ENCODE measurements around the gene GOLGA6L7.

The GOLGA6L7 gene

DNA sequence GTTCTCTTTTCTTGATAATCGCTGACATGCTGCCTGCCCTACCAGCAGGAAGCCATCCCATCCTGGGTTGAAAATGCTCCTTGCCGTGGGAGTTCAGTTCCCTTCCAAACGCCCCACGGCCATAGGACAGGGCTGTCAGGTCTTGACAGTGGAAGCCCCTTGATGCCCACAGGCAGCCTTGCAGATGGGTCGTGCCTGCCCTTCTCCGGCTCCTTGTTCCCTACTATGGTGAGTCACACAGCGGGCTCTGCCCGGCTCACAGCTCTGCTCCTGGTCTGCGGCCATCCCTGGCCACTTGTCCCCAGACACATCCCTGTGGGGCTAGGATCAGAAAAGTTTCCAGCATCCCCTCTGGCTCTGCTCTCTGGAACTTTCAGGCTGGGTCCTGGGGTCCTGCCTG lies 31.1 kb upstream of the GOLGA6L7 start:
- H3K4me3 ChIP-seq (ENCODE audit: low read depth, low read length), result no peak overlapping the region
- TF ChIP-seq MYC (IDR thresholded peaks at IDR 0.05; ENCODE audit: low read depth, low read length) (no peak), POLR2A (IDR thresholded peaks at IDR 0.05; ENCODE audit: extremely low read depth, insufficient read length) (no peak)
- TF ChIP-seq, protein P1, sequence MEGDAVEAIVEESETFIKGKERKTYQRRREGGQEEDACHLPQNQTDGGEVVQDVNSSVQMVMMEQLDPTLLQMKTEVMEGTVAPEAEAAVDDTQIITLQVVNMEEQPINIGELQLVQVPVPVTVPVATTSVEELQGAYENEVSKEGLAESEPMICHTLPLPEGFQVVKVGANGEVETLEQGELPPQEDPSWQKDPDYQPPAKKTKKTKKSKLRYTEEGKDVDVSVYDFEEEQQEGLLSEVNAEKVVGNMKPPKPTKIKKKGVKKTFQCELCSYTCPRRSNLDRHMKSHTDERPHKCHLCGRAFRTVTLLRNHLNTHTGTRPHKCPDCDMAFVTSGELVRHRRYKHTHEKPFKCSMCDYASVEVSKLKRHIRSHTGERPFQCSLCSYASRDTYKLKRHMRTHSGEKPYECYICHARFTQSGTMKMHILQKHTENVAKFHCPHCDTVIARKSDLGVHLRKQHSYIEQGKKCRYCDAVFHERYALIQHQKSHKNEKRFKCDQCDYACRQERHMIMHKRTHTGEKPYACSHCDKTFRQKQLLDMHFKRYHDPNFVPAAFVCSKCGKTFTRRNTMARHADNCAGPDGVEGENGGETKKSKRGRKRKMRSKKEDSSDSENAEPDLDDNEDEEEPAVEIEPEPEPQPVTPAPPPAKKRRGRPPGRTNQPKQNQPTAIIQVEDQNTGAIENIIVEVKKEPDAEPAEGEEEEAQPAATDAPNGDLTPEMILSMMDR (IDR thresholded peaks at IDR 0.05; ENCODE audit: low read depth, low read length), result no peak
- TF ChIP-seq, protein P2, sequence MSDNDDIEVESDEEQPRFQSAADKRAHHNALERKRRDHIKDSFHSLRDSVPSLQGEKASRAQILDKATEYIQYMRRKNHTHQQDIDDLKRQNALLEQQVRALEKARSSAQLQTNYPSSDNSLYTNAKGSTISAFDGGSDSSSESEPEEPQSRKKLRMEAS (IDR thresholded peaks at IDR 0.05; ENCODE audit: low read depth, low read length), result no peak
- no peak for DNase-seq (ENCODE audit: low read depth)

DNA sequence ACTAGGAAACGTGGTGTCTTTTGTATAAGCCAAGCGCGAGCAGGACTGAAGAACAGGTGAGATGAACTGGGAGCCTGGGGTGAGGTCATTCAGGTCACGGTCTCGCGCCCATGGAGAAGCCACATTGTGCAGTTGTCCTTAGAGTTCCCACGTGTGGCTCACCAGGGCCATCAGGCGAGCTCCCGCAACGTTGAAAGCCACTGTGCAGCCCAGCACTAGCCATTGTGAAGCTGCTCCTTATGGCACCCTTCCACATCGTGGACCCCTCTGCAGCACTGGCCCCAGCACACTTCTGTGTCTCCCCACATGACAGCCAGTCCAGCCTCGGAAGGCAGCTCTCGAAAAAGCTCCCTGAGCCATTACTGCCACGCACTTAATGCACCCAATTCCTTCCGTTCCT lies 29.8 kb upstream of the GOLGA6L7 start:
- TF ChIP-seq, protein P1 (IDR thresholded peaks at IDR 0.05; ENCODE audit: low read depth, low read length), result no peak
- TF ChIP-seq, protein P2 (IDR thresholded peaks at IDR 0.05; ENCODE audit: low read depth, low read length), result no peak
- TF ChIP-seq POLR2A (IDR thresholded peaks at IDR 0.05; ENCODE audit: extremely low read depth, insufficient read length) (no peak), MYC (IDR thresholded peaks at IDR 0.05; ENCODE audit: low read depth, low read length) (no peak)
- DNase-seq (ENCODE audit: low read depth), result no peak

DNA sequence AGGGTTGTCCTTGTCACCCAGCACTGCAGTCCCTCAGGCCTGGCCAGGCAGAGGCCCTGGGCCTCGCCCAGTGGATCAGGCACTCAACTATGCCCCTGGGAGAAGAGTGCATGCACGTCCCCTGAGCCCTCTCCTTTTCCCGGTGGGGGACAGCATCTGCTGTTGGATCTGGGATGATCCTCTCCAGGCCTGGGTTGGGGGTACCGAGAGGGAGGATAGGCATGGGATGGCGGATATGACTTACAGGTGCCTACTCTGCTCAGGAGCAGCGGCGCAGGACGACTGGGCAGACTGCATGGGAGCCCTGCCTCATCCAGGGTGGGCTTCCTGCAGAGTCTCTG lies 28.4 kb upstream of the GOLGA6L7 start:
- TF ChIP-seq, protein P2 (IDR thresholded peaks at IDR 0.05; ENCODE audit: low read depth, low read length), result no peak
- no peak for TF ChIP-seq MYC (IDR thresholded peaks at IDR 0.05; ENCODE audit: low read depth, low read length)
- no peak for TF ChIP-seq POLR2A (IDR thresholded peaks at IDR 0.05; ENCODE audit: extremely low read depth, insufficient read length)
- TF ChIP-seq, protein P1 (IDR thresholded peaks at IDR 0.05; ENCODE audit: low read depth, low read length), result no peak
- H3K4me3 ChIP-seq (ENCODE audit: low read depth, low read length), result no peak overlapping the region
- DNase-seq (ENCODE audit: low read depth), result no peak

More for the DNA sequence above, 29.8 kb upstream of the GOLGA6L7 start:
- no peak overlapping the region for H3K4me3 ChIP-seq (ENCODE audit: low read depth, low read length)

DNA sequence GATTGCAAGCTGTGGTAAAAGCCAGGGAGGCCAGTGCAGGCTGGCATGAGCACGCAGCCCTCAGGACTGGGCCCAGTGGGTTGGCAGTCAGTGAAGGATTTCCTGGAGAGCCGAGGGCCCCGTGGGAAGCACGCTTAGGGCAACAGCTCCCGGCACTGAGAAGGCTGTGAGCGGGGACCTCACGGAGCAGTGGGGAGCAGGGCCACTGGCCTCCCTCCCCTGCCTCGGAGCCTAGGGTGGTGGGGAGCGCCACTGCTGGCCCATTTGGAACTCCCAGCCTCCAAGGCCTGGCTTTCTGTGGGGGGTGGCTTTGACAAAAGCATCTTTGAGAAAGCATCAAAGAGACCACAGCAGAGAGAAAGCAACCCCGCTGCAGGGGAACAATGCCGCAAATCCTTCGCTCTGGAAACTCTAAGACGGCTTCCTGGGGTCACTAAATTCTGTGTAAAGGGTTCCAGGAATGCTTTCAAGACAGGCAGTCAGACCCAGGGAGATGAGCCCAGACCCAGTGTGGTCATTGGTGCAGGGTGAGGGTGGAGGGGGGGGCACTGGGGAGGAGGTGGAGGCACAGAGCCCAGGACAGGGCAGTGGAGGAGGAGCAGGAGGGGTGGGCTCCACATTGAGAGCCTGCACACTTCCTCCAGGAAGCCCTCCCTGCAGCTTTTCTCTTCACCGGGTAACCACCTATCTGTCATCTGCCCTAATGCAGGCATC lies 27.8 kb upstream of the GOLGA6L7 start:
- H3K4me3 ChIP-seq (ENCODE audit: low read depth, low read length), result no peak overlapping the region
- TF ChIP-seq POLR2A (IDR thresholded peaks at IDR 0.05; ENCODE audit: extremely low read depth, insufficient read length) (no peak), MYC (IDR thresholded peaks at IDR 0.05; ENCODE audit: low read depth, low read length) (no peak)
- TF ChIP-seq, protein P1 (IDR thresholded peaks at IDR 0.05; ENCODE audit: low read depth, low read length), result no peak
- TF ChIP-seq, protein P2 (IDR thresholded peaks at IDR 0.05; ENCODE audit: low read depth, low read length), result no peak
- DNase-seq (ENCODE audit: low read depth), result no peak

DNA sequence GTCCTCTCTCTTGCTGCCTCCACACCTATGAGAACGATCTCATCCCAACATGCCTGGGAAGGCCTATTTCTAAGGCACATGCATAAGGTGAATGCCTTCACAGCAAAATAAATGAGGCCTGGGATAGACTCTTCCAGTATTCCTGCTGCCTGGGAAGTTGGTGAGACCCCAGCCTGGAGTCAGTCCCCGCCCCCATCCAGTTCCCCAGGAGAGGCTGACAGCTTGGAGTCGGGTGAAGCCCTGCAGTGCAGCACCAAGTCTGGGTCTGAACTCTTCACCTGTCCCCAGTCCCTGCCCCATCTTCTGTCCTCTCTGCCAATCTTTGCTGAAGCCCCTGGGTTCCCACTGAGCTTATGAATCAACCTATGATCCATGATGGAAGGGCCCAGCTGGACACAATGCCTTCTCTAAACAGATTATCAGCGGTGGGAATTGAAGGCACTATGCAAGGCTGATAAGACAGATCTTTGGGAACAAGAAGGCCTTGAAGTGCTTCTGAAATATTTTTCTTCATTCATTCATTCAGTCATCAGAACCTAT lies 27.1 kb upstream of the GOLGA6L7 start:
- H3K4me3 ChIP-seq (ENCODE audit: low read depth, low read length), result no peak overlapping the region
- no peak for TF ChIP-seq POLR2A (IDR thresholded peaks at IDR 0.05; ENCODE audit: extremely low read depth, insufficient read length)
- TF ChIP-seq, protein P2 (IDR thresholded peaks at IDR 0.05; ENCODE audit: low read depth, low read length), result no peak
- TF ChIP-seq, protein P1 (IDR thresholded peaks at IDR 0.05; ENCODE audit: low read depth, low read length), result no peak
- no peak for DNase-seq (ENCODE audit: low read depth)
